Duodenal mucosa (tissue), 2 donors: ENCODE measurements around the gene CCDC83.

Experiments used
- H3K27ac ChIP-seq: one replicate; pipeline ENCODE4 v1.7.0; 2013; ENCODE audit warnings: low read depth, low read length
- H3K27me3 ChIP-seq, 2 donors: one replicate each; pipeline ENCODE4 v1.7.0; 2013; ENCODE audit warnings: low read length in 2 of 2, control low read depth in 1 of 2; ENCODE audit not compliant: insufficient read depth in 2 of 2, control insufficient read depth in 1 of 2
- H3K36me3 ChIP-seq, 2 donors: one replicate each; pipeline ENCODE4 v1.7.0; 2013; ENCODE audit warnings: low read length in 2 of 2, control low read depth in 1 of 2; ENCODE audit not compliant: insufficient read depth in 2 of 2, control insufficient read depth in 1 of 2
- H3K4me1 ChIP-seq, 2 donors: one replicate each; pipeline ENCODE4 v1.7.0; 2013; ENCODE audit warnings: low read length in 2 of 2, control low read depth in 1 of 2; ENCODE audit not compliant: insufficient read depth in 2 of 2, control insufficient read depth in 1 of 2
- H3K4me3 ChIP-seq, 2 donors: one replicate each; pipeline ENCODE4 v1.7.0; 2013; ENCODE audit warnings: low read length in 2 of 2, low read depth in 1 of 2
- H3K9ac ChIP-seq, 2 donors: one replicate each; pipeline ENCODE4 v1.7.0; 2013; ENCODE audit warnings: low read length in 2 of 2, low read depth in 1 of 2
- H3K9me3 ChIP-seq, 2 donors: one replicate each; pipeline ENCODE4 v1.7.0; 2013; ENCODE audit warnings: low read length in 2 of 2, control low read depth in 1 of 2; ENCODE audit not compliant: control insufficient read depth in 1 of 2

CCDC83 gene

GRCh38 chr11:85874265-85874664, 19.1 kb downstream of the CCDC83 start:
- Histone ChIP-seq H3K27ac (no peak overlapping the region), H3K36me3 (no peaks in the 10 kb centered on the region), H3K9me3 (no peaks in the 10 kb centered on the region), H3K4me1 (no peaks in the 10 kb centered on the region), H3K27me3 (no peaks in the 10 kb centered on the region), H3K9ac (no peak overlapping the region), H3K4me3 (no peak overlapping the region)

GRCh38 chr11:85875505-85875904, 20.3 kb downstream of the CCDC83 start:
- Histone ChIP-seq H3K27ac (no peak overlapping the region), H3K27me3 (no peaks in the 10 kb centered on the region), H3K4me1 (no peaks in the 10 kb centered on the region), H3K36me3 (no peaks in the 10 kb centered on the region), H3K4me3 (no peak overlapping the region), H3K9ac (no peak overlapping the region), H3K9me3 (no peaks in the 10 kb centered on the region)

DNA sequence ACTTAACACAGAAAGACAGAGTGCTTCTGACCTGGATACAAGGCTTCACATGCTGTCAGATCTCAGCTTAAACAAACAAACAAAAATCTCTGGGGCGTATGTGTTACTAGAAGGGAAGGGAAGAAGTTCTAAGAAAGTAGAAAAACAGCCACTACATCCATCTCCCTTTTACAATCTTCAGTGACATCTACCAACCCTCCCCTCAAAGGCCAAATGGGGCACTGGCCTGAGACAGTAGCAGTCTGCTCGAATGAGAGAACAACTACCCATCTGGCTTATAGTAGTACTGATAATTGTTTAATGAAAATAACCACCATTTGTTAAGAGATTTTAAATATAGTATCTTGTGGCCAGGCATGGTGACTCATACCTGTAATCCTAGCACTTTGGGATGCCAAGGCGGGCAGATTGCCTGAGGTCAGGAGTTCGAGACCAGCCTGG, 29.4 kb downstream of the CCDC83 start:
- Histone ChIP-seq H3K27me3 (no peaks in the 10 kb centered on the region), H3K36me3 (no peaks in the 10 kb centered on the region), H3K9ac (no peak overlapping the region), H3K9me3 (no peaks in the 10 kb centered on the region), H3K27ac (no peak overlapping the region), H3K4me1 (no peaks in the 10 kb centered on the region), H3K4me3 (no peak overlapping the region)

- no peak overlapping the region for H3K9ac ChIP-seq
- no peaks in the 10 kb centered on the region for H3K9me3 ChIP-seq
Observed at GRCh38 chr11:85886089-85887056, 31.2 kb downstream of the CCDC83 start.

GRCh38 chr11:85889108-85889507, 33.9 kb downstream of the CCDC83 start:
- Histone ChIP-seq H3K27ac (no peak overlapping the region), H3K4me3 (no peak overlapping the region), H3K9ac (no peak overlapping the region), H3K36me3 (no peaks in the 10 kb centered on the region), H3K4me1 (no peaks in the 10 kb centered on the region), H3K27me3 (no peaks in the 10 kb centered on the region), H3K9me3 (no peaks in the 10 kb centered on the region)

More at GRCh38 chr11:85886089-85887056, 31.2 kb downstream of the CCDC83 start:
- H3K4me3 ChIP-seq = no peak overlapping the region
- no peaks in the 10 kb centered on the region for H3K27me3 ChIP-seq
- H3K36me3 ChIP-seq = no peaks in the 10 kb centered on the region
- H3K27ac ChIP-seq = no peak overlapping the region
- H3K4me1 ChIP-seq = no peaks in the 10 kb centered on the region

DNA sequence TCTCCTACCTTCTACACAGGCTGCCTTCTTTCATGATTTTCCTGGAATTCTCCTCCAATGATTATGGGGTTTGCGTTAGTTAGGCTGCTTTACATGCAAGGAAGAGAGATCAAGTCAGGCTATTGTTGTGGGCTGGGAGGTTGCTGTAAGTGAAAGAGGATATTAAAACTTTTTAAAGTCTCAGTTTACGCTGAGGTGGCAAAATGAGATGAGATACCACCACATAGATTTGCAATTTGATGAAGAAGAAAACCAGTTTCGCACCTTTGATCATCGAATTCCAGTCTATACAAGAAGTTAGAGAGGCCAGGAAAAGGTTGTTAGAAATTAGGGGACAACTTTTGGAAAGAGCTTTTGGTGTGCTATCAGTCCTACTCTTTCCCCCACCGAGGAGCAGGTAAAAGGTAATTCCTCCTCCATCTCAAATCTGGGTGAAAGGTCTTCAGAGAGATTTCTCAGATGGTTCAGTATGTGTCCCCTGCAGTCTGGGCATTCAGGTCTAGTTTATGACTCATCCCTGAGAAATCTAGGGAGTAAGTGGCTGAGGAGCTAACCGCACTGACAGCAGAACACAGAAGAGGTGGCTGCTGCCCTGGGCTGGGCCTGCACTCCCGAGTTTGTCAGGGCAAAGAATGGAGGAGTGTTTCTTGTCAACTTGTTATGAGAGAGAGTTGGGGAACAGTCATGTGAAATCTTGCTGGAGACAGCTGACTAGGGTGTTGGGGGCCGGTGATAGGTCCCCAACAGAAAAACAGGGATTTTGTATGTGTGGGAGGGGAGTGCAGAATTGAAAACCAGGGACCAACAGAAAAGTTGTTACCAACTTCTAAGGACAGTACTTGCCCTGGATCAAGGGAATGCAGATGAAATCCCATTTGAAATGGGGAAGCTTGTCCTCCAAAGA, 34.7 kb downstream of the CCDC83 start:
- H3K36me3 ChIP-seq = no peaks in the 10 kb centered on the region

GRCh38 chr11:85893395-85893794, 38.2 kb downstream of the CCDC83 start:
- no peaks in the 10 kb centered on the region for H3K27me3 ChIP-seq
- H3K9ac ChIP-seq = no peak overlapping the region
- no peaks in the 10 kb centered on the region for H3K36me3 ChIP-seq
- no peaks in the 10 kb centered on the region for H3K4me1 ChIP-seq
- H3K9me3 ChIP-seq = no peaks in the 10 kb centered on the region
- no peak overlapping the region for H3K4me3 ChIP-seq
- no peak overlapping the region for H3K27ac ChIP-seq

More for the DNA sequence above, 34.7 kb downstream of the CCDC83 start:
- Histone ChIP-seq H3K9ac (no peak overlapping the region), H3K9me3 (no peaks in the 10 kb centered on the region), H3K4me1 (no peaks in the 10 kb centered on the region), H3K4me3 (no peak overlapping the region), H3K27me3 (no peaks in the 10 kb centered on the region), H3K27ac (no peak overlapping the region)

DNA sequence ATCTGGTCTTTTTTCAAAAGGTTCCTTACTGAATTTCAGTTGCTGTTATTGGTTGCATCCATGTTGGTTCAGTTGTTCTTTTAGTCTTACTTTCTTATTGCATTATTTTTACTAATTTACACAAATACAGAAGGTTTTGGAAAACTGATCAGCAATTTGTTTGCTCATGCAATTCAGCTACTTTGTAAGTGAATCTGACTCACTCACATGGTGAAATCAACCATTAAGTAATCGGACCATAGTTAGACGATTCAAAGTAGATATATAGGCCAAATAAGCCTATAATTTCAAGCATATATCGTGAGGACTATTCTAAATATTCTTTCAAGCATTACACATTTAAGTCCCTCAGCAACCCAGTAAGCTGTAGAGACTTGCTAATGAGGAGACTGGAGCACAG, 41.7 kb downstream of the CCDC83 start:
- Histone ChIP-seq H3K9ac (no peak overlapping the region), H3K27me3 (no peaks in the 10 kb centered on the region), H3K4me3 (no peak overlapping the region), H3K27ac (no peak overlapping the region), H3K36me3 (no peaks in the 10 kb centered on the region), H3K9me3 (no peaks in the 10 kb centered on the region), H3K4me1 (no peaks in the 10 kb centered on the region)

GRCh38 chr11:85898456-85898855, 43.3 kb downstream of the CCDC83 start:
- Histone ChIP-seq H3K4me3 (no peak overlapping the region), H3K36me3 (no peaks in the 10 kb centered on the region), H3K27me3 (no peaks in the 10 kb centered on the region), H3K27ac (no peak overlapping the region), H3K9ac (no peak overlapping the region), H3K9me3 (no peaks in the 10 kb centered on the region), H3K4me1 (no peaks in the 10 kb centered on the region)

DNA sequence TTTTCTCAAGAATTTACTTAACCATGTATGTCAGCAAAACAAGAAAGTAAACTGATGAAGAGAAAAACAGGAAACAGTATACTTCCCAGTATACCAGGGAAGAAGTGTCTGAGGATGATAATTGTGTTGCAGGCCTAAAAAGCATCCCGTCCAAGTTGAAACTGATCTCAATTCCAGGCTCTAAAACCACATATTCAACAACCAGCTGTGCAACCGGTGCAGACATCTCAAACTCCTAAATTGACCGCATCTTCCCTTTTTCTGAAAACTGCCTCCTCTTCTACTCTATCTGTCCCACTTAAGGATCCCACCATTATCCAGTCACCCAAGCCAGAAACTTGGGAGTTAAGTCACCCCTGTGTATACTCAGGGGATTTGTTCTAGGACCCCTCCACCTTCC, 47.2 kb downstream of the CCDC83 start:
- no peaks in the 10 kb centered on the region for H3K4me1 ChIP-seq
- no peaks in the 10 kb centered on the region for H3K9me3 ChIP-seq
- no peak overlapping the region for H3K9ac ChIP-seq
- H3K4me3 ChIP-seq = no peak overlapping the region
- H3K27me3 ChIP-seq = no peaks in the 10 kb centered on the region
- no peak overlapping the region for H3K27ac ChIP-seq
- no peaks in the 10 kb centered on the region for H3K36me3 ChIP-seq
